Measurements from ENCODE around the gene DISP1. TPM values are rescaled to one million over a fixed set of nuclear protein-coding genes. Genes with fewer than 3 reads are reported as not detected.

Gene DISP1
- total RNA-seq, 4 donors from 2014 or later: 4.0 to 19.2 (median 8.4) TPM

DNA sequence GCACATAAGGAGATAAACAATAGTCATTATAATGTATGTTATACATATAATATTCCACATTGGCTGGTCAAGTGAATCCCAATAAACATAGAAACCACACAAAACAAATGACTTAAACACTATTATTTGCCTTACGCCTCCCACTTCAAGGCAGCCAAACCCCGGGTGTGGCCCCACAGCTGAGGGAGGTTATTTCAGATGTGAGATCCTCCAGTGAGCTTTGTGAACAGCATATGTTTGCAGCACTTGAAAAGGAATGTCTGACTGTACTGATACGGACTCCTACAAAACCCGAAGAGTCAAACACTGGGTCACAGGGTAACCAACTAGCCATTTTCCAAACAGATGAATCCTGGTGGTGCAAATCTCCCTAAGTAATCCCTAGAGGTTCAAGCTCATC, 27.1 kb upstream of the DISP1 start:
- no peak for TF ChIP-seq CTCF (IDR thresholded peaks at IDR 0.05; ENCODE audit: low read depth)

DNA sequence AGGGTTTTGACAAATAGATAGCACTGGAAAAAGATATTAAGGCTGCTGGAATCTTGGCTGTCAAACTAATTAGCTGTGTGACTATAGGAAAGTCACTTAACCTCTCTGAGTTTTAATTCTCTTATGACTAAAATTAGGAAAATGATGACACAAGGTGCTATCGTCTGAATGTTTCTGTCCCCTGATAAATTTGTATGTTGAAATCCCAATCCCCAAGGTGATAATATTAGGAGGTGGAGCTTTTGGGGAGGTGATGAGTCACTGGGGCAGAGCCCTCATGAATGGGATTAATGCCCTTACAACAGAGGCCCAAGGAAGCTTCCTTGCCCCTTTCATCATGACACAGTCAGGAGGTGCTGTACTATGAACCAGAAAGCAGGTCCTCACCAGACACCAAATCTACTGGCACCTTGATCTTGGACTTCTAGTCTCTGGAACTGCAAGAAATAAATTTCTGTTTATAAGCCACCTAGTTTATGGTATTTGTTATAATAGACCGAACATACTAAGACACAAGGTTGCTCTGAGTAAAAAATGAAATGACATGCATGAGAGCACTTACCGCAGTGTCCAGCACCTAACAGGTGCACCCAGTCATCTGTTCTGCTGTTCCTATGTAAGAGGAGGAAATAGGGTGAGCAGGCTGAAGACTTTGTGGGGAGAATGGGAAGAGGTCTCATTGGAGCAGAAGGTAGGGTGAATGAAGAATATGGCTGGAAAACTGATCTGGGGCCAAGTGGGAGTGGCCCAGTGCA, 26.3 kb upstream of the DISP1 start:
- TF ChIP-seq CTCF (IDR thresholded peaks at IDR 0.05; ENCODE audit: low read depth): no peak

GRCh38 chr1:222790115-222790514, 24.7 kb upstream of the DISP1 start:
- no peak for TF ChIP-seq CTCF (IDR thresholded peaks at IDR 0.05; ENCODE audit: low read depth)

GRCh38 chr1:222790520-222790919, 24.3 kb upstream of the DISP1 start:
- TF ChIP-seq CTCF (IDR thresholded peaks at IDR 0.05; ENCODE audit: low read depth): no peak

GRCh38 chr1:222791006-222791710, 23.7 kb upstream of the DISP1 start:
- TF ChIP-seq CTCF (IDR thresholded peaks at IDR 0.05; ENCODE audit: low read depth): no peak

- TF ChIP-seq CTCF (IDR thresholded peaks at IDR 0.05; ENCODE audit: low read depth): no peak
Measured at GRCh38 chr1:222792744-222793143, 22.1 kb upstream of the DISP1 start.

DNA sequence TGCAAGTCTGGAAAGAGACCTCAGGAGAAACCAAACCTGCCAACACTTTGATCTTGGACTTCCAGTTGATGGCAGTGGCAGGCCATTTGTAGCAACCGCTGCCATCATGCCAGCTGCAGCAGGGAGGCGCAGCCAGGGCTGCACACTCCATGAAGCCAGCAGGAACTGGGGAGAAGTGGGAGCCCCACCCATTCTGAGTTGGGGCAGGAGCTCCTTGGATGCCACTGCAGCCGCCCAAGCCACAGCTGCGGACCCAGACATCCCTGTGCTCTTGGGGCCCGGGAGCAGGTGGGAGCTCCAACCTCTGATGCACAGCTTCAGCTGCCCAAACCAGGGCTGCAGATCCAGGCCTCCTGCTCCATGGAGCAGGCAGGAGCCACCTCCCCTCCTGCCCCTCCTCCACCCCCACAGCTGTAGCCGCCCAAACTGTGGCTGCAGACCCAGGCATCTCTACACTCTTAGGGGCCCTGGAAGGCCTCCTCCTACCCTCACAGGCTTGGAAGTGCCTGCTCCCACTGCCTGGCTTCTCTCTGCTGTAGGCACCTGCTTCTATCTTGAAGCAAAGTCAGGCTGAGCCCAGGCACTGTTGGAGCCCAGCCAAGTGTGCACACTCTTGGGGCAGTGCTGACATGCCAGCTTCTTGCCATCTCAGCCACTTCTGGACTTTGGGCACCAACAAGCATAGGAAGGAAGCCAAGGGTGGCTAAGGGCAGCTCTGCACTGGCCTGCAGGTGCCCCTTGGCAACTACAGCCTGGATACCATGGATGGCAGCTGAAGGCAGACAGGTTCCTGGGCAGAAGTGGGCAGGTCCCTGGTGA, 20.0 kb upstream of the DISP1 start:
- no peak for TF ChIP-seq CTCF (IDR thresholded peaks at IDR 0.05; ENCODE audit: low read depth)

Measured in subcutaneous adipose tissue (tissue), 4 donors.